Testis (tissue), 2 donors: ENCODE results near the gene PIK3CD.

ENCODE experiments used
- CTCF ChIP-seq, 3 experiments: fragments of 450-650 bp in 2 of 3; fragments of 200-600 bp in 1 of 3; sonication (generic) in 1 of 3; IDR thresholded peaks; one replicate each; pipeline ENCODE4 v1.5.1; 2016 to 2019; ENCODE audit warnings: antibody characterized with exemption in 3 of 3, mild to moderate bottlenecking in 2 of 3, moderate library complexity in 1 of 3
- POLR2A ChIP-seq: fragments of 450-650 bp; IDR thresholded peaks from one replicate; pipeline ENCODE4 v1.6.1; 2017; ENCODE audit warnings: antibody characterized with exemption, mild to moderate bottlenecking, moderate library complexity

GRCh38 chr1:9761855-9762254, 110.3 kb downstream of the PIK3CD start:
- TF ChIP-seq POLR2A: no peak
- TF ChIP-seq CTCF (IDR thresholded peaks at IDR 0.05): no peak
